Heart left ventricle (tissue), 16 donors: ENCODE measurements around the gene DLG4. TPM values are rescaled to one million over a fixed set of nuclear protein-coding genes. Genes with fewer than 3 reads are reported as not detected.

Experiments
- ATAC-seq, 4 donors: fragments of 200-7000 bp; cut with Tn5 transposase; one replicate each; pipeline ENCODE4 v1.9.1; 2020 to 2022; ENCODE audit warnings: moderate library complexity in 4 of 4, mild to moderate bottlenecking in 3 of 4, moderate number of reproducible peaks in 1 of 4
- DNase-seq, 5 donors: peaks; one replicate each; pipeline ENCODE4 v3.0.0-alpha.2; 2020
- H3K27ac ChIP-seq, 12 donors: fragments of 200-600 bp; sonication (generic) in 4 of 12; one replicate each; pipeline versions ENCODE4 v1.5.0 to v1.8.0; 2016 to 2022; ENCODE audit warnings: mild to moderate bottlenecking in 2 of 12
- H3K27me3 ChIP-seq, 9 donors: fragments of 200-600 bp; sonication (generic) in 2 of 9; one replicate each; pipeline versions ENCODE4 v1.5.1 to v1.8.0; 2016 to 2022; ENCODE audit warnings: mild to moderate bottlenecking in 3 of 9
- H3K36me3 ChIP-seq, 9 donors: fragments of 200-600 bp; sonication (generic) in 2 of 9; one replicate each; pipeline versions ENCODE4 v1.5.0 to v1.8.0; 2018 to 2022; ENCODE audit warnings: mild to moderate bottlenecking in 2 of 9
- H3K4me1 ChIP-seq, 12 donors: fragments of 200-600 bp; sonication (generic) in 4 of 12; one replicate each; pipeline versions ENCODE4 v1.5.0 to v1.8.0; 2016 to 2022; ENCODE audit warnings: mild to moderate bottlenecking in 3 of 12
- H3K4me3 ChIP-seq, 12 donors: fragments of 200-600 bp; sonication (generic) in 4 of 12; one replicate each; pipeline versions ENCODE4 v1.5.0 to v1.8.0; 2017 to 2022; ENCODE audit warnings: mild to moderate bottlenecking in 9 of 12, moderate library complexity in 4 of 12
- H3K9me3 ChIP-seq, 12 donors: fragments of 200-600 bp; sonication (generic) in 4 of 12; one replicate each; pipeline versions ENCODE4 v1.5.0 to v1.8.0; 2016 to 2022; ENCODE audit warnings: mild to moderate bottlenecking in 1 of 12
- POLR2A ChIP-seq, 2 donors: fragments of 450-650 bp; IDR thresholded peaks; one replicate each; pipeline ENCODE4 v1.6.1; 2017; ENCODE audit warnings: antibody characterized with exemption in 2 of 2, mild to moderate bottlenecking in 2 of 2, moderate library complexity in 2 of 2
- WGBS, 4 donors: extraction: QIAGEN DNeasy Blood & Tissue Kit in 2 of 4; methylation state at CpG; one replicate each; pipeline versions ENCODE4 v1.1.5 to v1.1.7; 2013 to 2018; 5-methylcytosine and 5-hydroxymethylcytosine counted together
- intact Hi-C, 10 donors: fragments of 100-400 bp; cut with DNase I; formaldehyde crosslinking; loops; one replicate each; pipeline versions ENCODE4 v1.11.1 to v1.14.2; 2022
- polyA plus RNA-seq, 2 donors: library from polyadenylated mRNA; stranded (reverse); fragments of 200-250 nt; gene quantifications; one replicate each; pipeline ENCODE4 v1.2.3, GENCODE V29; 2013
- total RNA-seq, 9 donors: library from RNA; depleted of rRNA in 2 of 9; stranded (reverse); fragments of >200 nt in 2 of 9; fragmentation: NEBNext Ultra II Directional in 3 of 9; extraction: Animal tissue kit (Norgen Biotek cat#: 25700) in 3 of 9; gene quantifications; one replicate each; pipeline versions ENCODE4 v1.1.0 to v1.2.4, GENCODE V29; 2016 to 2023
- TF ChIP-seq, protein P1 (sequence below), 12 donors: fragments of 200-600 bp; sonication (generic) in 4 of 12; IDR thresholded peaks; one replicate each; pipeline versions ENCODE4 v1.5.0 to v1.8.0; 2018 to 2022; ENCODE audit warnings: antibody characterized with exemption in 12 of 12, mild to moderate bottlenecking in 5 of 12
- donor health status: ischemic (EF 13 %, LVEDD 7.1; RV severe dilation, severe dysfunction).
- donor health status: healthy with polysubstance abuse.
- donor health status: DM: no; HTN: yes; CAD: no.
- donor health status: DM: no; HTN: no; CAD: no.
- donor health status: ischemic (EF 25% LVEDD 6.9; RV normal size, moderate dysfunction).
- donor health status: ischemic (EF 25% LVEDD 5.7; RV mildly dilated, moderate dysfunction).
- donor health status: healthy.
- donor health status: DM: yes; HTN: yes; CAD: no.
- donor health status: ischemic (EF 35%, LVEDD 5.7; RV mildly dilated, moderate dysfunction).
- donor health status: nonischemic (EF 11% LVEDD 7.7; RV severe dilation, severe dysfunction).
- donor health status: DM: yes; HTN: yes; CAD: no.
- donor health status: PGD.
- donor health status: ischemic (EF 29% LVEDD 5.4; RV normal size, mild dysfunction).
- donor health status: nonischemic (EF 23%, LVEDD 6.1; RV moderate dilation, normal function).

Gene DLG4
- total and polyA plus RNA-seq, 11 donors: 5.3 to 24.3 (median 15.5) TPM

DNA sequence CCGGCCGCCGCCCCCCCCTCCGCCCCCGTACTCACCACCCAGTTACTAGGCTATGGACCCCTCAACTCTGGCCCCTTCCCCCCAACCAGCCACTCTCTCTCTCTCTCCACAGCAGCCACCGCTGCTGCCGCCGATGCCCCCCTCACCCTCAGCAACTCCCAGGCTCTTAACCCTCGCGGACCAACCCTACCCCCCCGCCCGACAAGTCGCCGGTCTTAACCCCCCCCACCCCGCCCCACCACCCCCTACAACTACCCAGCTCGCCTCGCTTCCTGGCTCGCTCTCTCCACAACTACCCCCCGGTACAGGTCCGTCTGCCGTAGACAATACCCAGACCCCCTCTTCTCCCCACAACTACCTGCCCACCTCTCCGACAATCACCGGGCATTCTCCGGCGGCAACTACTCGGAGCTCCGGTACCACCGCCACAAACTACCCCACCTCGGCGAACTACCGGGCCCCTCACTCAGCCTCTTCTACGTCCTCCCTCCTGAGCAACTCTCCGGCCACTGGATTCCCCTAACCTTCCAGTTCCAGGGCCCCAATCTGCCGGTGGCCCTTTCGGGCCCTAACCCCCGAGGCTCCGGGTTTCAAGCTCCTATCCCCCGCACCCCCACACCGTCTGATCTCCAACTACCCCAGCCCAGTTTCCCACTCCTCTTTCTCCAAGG lies 18.9 kb upstream of the DLG4 start:
- DNase-seq (peak in 1 of 5 donors; percentile 61), ATAC-seq (no peak)
- Histone ChIP-seq H3K4me3 (peak overlapping the region; percentile 66 to 98 (median 90)), H3K9me3 (no peaks in the 10 kb centered on the region), H3K27ac (peak overlapping the region; percentile 81 to 98 (median 94)), H3K36me3 (peaks cover 0 to 38% (median 29%) of the 10 kb centered on the region in 9 donors), H3K27me3 (no peaks in the 10 kb centered on the region), H3K4me1 (peaks cover 5 to 56% (median 37%) of the 10 kb centered on the region in 12 donors)
- TF ChIP-seq, protein P1, sequence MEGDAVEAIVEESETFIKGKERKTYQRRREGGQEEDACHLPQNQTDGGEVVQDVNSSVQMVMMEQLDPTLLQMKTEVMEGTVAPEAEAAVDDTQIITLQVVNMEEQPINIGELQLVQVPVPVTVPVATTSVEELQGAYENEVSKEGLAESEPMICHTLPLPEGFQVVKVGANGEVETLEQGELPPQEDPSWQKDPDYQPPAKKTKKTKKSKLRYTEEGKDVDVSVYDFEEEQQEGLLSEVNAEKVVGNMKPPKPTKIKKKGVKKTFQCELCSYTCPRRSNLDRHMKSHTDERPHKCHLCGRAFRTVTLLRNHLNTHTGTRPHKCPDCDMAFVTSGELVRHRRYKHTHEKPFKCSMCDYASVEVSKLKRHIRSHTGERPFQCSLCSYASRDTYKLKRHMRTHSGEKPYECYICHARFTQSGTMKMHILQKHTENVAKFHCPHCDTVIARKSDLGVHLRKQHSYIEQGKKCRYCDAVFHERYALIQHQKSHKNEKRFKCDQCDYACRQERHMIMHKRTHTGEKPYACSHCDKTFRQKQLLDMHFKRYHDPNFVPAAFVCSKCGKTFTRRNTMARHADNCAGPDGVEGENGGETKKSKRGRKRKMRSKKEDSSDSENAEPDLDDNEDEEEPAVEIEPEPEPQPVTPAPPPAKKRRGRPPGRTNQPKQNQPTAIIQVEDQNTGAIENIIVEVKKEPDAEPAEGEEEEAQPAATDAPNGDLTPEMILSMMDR (IDR thresholded peaks at IDR 0.05): no peak
- TF ChIP-seq POLR2A (IDR thresholded peaks at IDR 0.05): no peak
- WGBS, 4 donors: 1% methylated on average over 31 to 39 of the region's 39 CpGs
- intact Hi-C loops: loop anchor here in 3 of 10 donors (1.0 to 10.0 kb wide), 5 partner anchors 14 to 606 kb away; partner anchors contain the start of genes CD68 (in 1 of the 3), EIF5A (in 1 of the 3), ELP5 (in 1 of the 3) and POLR2A (in 1 of the 3)

DNA sequence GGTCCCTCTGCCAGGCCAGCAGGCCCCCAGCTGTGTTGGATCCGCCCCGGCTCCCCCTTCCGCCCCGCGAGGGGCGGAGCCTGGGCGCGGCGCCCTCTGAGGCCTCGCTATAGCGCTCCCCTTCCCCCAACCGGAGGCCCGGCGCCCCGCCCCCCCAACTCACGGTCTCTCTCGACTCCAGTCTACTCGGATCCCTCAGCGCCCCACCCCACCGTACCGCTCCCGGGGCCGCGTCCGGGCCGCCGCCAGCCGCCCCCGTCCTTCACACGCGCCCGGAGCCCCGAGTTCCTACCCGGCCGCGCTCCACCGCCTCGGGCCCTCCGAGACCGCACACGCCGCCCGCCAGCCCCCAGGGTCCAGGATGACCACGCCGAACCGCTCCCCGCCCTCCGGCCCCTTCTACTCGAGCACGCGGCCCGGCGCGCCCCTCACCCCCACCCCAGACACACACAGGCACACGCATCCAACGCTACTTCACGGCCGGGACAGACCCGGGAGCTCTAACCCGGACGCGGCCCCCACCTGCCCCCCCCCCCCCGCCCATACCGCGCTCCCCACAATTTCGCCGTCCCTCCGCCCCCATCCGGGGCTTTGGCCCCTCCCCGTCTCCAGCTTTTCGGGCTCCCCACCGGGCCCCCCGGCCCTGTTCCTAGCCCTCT lies 18.3 kb upstream of the DLG4 start:
- H3K4me3 ChIP-seq: peak overlapping the region; percentile 66 to 98 (median 90)
- H3K36me3 ChIP-seq: peaks cover 0 to 38% (median 29%) of the 10 kb centered on the region in 9 donors
- ATAC-seq (peak in 2 of 4 donors; percentile 4 to 17), DNase-seq (peak; percentile 86 to 90 (median 87))
- WGBS, 4 donors: 1 to 2% (median 1%) methylated on average over 39 to 70 of the region's 73 CpGs
- TF ChIP-seq POLR2A (IDR thresholded peaks at IDR 0.05): no peak
- TF ChIP-seq, protein P1 (IDR thresholded peaks at IDR 0.05): no peak
- no peaks in the 10 kb centered on the region for H3K9me3 ChIP-seq
- H3K27me3 ChIP-seq: no peaks in the 10 kb centered on the region
- intact Hi-C loops: loop anchor here in 3 of 10 donors (2.0 to 10.0 kb wide), 4 partner anchors 17 to 607 kb away; partner anchors contain the start of genes CD68 (in 1 of the 3), POLR2A (in 1 of the 3) and SLC35G6 (in 1 of the 3)
- H3K4me1 ChIP-seq: peaks cover 10 to 58% (median 39%) of the 10 kb centered on the region in 12 donors
- H3K27ac ChIP-seq: peak overlapping the region; percentile 57 to 98 (median 94)

DNA sequence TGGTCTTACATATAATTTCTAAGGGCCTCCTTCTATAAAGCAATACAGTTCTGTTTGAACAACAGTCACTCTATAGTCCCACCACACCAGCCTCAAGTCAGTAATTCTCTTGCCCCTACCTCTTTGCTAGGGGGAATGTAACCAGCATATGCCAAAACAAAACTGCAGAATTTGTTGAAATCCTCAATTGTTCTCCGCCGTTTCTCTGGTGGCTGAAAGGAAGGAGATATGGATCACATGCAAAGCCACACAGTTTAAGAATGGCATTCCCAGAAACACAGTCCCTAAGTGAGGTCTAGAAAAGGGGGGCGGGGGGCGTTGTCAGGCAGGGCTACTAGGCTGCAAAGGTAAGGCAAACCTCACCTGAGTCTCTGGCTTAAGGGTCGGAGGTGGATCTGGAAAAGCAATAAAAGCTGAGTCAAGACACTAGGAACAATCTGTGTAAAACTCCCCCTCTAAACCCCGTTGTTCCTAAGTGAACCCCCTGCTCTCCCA lies 17.7 kb upstream of the DLG4 start:
- WGBS, 4 donors: 27 to 29% (median 29%) methylated on average over 6 of the region's 6 CpGs
- TF ChIP-seq POLR2A (IDR thresholded peaks at IDR 0.05): no peak
- TF ChIP-seq, protein P1 (IDR thresholded peaks at IDR 0.05): no peak
- Histone ChIP-seq H3K4me1 (peaks cover 10 to 64% (median 42%) of the 10 kb centered on the region in 12 donors), H3K4me3 (peak overlapping the region; percentile 66 to 98 (median 90)), H3K9me3 (no peaks in the 10 kb centered on the region), H3K36me3 (peaks cover 0 to 38% (median 29%) of the 10 kb centered on the region in 9 donors), H3K27me3 (no peaks in the 10 kb centered on the region), H3K27ac (peak overlapping the region; percentile 57 to 98 (median 94))
- intact Hi-C loops: loop anchor here in 3 of 10 donors (2.0 to 10.0 kb wide), 4 partner anchors 17 to 607 kb away; partner anchors contain the start of genes CD68 (in 1 of the 3), POLR2A (in 1 of the 3) and SLC35G6 (in 1 of the 3)
- DNase-seq: no peak
- no peak for ATAC-seq
